HG03280 (cell line): ENCODE measurements around the gene NECAB3.

ENCODE experiments used
- ATAC-seq: cut with Tn5 transposase; IDR thresholded peaks from one replicate; pipeline ENCODE4 v1.9.1; 2021; ENCODE audit warnings: mild to moderate bottlenecking, moderate library complexity; ENCODE audit not compliant: unreplicated experiment

NECAB3 gene

DNA sequence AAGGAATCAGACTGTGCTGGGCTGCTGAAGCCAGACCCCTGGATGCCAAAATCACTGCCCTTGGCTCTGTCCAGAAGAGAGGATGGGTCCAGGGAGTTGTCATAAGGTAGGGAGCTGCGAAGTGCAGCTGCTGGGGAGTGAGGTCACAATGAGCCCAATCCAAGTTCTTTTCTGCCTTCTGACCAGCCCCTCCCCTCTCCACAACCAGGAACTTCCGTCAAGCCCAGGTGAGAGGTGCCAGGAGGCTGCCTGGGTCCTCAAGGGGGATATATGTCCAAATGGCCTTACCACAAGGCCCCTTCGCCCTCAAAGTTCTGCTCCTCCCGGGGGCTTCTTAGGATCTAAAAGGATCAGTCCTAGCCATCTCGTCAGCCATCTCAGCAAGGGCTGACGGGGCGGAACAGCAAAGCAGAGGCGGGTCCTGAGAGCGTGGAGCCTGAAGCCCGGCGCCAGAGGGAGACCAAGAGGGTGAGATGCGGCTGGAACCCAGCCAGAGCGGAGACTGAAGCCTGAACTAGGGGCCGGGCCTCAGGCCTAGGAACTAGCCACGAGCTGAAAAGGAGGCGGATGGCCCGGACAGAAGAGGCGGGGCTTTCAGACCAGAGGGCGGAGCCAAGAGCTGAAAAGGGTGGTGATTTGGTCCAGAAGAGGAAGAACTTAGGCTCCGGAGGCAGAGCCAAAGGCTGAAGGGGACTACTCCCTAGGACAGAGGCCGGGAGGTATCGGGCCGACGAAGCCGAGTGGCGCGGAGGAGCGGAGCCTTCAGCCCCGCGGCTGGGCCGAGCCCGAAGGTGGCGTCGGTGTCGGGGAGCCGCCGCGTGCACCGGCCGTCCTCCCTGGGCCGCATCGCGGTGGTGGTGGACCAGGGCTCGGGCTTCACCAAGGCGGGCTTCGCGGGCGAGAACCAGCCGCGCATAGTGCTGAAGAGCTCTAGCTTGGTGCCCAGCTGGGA, 7.7 kb downstream of the NECAB3 start, which contains the start of gene ACTL10:
Gene ACTL10 (plus strand): TSS at position 651 of the 952 bp plus-strand sequence. CDS start 555 bp downstream, outside the sequence.
- peak; percentile 62 for ATAC-seq

DNA sequence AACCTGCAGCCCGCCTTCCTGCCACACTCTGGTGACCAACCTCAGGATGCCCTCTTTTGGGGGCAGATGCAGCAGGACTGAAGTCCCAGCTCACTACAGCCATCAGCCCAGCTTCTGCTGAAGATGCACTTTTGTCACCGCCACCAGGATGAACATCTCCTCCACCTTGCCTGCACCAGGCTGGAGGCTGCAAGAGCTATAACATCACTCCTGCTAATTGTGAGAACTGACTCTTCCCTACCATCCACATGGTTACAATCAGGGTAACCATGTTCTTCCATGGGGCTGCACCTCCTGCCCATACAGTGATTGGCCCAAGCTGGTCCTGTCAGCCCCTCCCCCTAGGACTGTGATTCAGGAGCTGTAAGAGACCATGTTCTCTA, 9.5 kb downstream of the NECAB3 start:
- no peak for ATAC-seq

DNA sequence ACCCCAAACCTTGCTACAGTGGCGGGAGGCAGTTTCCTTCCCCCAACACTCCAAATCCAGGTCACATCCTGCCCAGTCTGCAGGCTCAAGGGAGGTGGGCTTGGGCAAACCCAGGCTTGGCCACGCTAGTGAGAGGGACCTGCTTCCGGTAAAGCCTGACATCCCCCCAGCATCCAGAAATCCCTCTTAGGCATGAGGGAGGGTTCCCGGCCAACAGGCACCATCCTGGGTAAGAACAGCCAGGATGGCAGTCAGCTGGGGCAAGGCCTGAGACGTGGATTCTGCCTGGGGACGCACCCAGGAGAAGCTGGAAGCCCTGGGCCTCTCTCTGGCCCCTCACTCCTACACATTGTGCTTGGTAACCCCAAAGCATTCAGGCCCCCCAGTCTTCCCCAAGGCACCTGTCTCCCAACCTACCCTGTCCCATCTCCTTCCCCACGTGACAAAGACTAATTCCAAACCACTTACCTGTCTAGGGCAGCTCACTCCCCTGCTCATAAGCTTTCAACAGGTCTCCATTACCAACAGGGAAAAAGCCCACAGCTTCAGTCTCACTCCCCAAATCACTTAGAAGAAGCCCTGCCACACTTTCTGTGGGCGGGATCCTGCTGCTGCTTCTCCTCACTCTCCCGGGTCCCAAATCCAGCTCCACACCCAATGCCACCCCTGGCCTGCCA, 10.0 kb downstream of the NECAB3 start:
- no peak for ATAC-seq

DNA sequence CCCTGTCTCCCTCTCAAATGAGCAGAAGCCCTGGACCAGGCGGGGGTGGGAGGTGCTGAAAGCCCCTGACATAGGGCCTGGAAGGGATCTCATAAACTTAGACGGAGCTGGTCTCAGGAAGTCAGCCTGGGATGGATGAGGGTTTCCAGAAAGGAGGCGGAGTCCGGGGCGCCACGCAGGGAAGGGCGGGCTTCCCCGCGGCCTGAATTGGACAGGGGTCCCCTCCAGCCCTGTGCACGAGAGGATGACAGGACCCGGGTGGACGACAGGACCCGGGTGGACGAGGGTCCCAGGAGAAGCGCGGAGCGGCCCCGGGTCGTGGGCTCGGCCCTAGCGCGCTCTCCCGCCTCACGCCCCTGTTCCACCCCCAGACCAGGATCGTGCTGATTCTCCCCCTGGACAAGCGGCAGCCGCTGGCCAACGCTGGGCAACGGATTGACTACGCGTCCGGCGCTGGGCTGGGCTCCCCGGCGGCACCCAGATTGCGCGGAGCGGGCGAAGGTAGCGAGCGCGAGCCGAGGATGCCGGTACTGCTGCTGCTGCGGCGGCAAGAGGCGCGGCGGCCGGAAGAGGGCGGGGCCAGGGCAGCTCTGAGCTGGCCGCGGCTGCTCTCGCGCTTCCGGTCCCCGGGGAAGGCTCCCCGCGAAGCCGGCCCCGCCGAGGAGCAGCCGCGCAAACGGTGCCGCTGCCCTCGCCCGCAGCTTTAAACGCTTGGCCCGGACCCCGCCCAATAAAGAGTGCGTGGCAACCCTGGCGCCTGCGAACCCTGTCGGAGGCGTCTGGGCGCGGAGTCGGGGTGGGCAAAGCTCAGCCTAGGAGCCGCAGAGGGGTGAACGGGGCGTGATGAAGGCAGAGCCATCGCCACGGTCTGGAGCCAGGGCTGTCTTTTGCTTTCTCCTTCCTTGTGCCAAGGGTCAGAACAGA, 10.8 kb downstream of the NECAB3 start:
- peak; percentile 56 for ATAC-seq

DNA sequence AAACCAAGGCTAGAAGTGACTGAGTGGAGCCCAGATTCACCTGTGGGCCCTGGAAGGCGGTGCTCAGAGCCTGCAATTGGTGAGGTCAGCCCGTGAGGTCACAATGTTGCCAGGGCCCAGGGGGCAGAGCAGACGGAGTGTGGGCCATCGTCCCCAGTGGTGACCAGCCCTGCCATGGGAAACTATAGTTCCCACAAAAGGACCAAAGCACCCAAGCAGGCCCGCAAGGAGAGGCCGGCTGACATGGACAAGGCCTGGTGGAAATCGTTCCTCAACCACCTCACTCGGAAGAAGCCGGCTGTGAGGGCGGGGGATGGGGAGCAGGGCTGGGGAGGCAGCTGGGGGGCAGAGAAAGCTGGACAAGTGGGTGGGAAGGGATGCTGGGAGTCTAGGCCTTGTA, 12.1 kb downstream of the NECAB3 start, which contains the start of gene C20orf144:
Gene C20orf144 (plus strand): TSS at position 156 of the 400 bp plus-strand sequence. CDS start 19 bp downstream, at position 175.
- ATAC-seq: no peak

DNA sequence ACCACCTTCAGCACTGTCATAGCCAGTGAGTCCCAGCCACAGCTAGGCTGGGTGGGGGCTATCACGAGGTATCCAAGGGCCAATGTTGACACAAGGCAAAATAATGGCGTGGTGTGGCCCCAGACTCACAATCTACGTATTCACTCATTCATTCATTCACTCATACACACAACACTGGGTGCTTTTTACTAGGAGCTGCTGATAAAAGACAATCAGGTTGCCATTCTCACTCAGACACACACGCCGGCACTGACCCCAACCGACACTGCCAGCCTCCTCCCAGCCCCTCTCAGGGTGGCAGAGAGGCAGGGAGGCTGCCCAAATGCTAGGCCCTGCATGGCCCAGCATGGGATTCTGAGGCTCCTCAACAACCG, 13.6 kb downstream of the NECAB3 start:
- no peak for ATAC-seq

DNA sequence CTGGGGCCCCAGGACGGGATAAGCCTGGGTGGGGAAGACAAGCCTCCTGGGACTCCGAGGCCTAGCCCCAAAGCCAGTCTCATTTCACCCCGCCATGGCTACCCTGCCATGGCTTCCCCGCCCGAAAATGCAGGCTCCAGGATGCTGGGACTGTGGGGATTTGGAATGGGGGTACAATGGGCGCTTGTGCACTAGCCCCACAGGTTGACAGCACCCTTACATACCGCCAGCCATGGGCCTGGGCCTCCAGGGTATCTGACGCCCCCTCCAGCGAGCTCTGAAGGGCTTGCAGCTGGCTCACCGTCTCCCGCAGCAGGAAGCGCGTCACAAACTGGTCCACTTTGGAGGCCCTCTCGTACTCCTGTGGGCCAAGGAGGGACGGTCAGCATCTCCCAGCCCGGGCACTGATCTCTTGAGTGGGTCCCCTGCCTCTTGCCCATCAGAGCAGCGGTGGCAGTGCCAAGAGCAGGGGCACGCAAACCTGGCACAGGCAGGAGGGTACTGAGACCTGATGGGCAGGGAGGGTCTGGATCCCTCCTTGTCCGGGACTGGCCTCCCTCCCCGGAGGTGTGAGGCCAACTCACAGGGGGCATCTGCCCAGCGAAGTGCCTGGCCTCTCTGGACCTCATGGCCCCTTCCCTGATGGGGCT, 14.1 kb downstream of the NECAB3 start:
- no peak for ATAC-seq

DNA sequence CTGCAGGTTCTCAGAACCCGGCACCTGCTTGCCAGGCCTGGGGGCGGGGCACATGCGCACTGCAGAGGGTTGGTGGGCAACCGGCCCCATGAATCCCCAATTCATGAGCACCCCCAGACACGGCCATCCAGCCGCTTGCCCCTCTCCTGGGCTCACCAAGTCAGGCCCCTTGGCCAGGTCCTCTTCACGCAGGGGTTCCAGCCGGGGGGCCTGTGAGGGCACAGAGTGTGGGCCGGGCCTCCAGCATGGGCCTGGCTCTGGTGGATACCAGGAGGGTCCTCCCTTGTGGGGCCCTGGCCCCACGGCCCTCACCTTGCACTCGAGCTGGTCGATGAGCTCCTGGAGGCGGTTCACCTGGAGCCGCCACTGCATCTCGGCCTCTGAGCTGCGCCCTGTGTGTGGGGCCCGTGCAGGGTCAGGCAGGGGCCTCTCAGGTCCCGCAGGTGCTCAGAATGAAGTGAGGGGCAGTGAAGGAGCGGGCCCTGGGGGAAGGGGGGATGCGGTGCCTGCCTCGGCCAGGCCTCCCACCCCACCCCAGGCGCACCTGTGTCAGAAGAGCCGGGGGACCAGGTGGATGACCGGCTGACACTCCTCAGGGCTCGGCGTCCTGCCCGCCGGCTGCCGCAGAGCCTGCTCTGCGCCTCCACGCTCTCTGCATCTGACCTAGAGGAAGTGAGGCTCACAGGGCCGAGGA, 14.7 kb downstream of the NECAB3 start:
- ATAC-seq: no peak

DNA sequence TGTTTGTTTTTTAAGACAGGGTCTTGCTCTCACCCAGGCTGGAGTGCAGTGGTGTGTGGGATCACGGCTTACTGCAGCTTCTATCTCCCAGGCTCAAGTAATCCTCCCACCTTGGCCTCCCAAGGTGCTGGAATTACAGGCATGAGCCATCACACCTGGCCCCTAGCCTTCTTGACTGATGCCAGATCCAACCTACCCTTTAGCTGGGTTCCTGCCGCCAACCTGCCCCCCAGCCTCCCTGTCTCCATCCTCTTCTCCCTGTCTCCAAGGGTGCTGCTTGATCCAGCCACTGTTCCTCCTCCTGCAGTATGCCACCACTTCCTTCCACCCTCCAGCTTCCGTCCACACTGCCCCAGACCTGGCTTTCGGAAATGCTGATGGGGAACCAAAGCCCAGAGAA, 15.3 kb downstream of the NECAB3 start:
- no peak for ATAC-seq

DNA sequence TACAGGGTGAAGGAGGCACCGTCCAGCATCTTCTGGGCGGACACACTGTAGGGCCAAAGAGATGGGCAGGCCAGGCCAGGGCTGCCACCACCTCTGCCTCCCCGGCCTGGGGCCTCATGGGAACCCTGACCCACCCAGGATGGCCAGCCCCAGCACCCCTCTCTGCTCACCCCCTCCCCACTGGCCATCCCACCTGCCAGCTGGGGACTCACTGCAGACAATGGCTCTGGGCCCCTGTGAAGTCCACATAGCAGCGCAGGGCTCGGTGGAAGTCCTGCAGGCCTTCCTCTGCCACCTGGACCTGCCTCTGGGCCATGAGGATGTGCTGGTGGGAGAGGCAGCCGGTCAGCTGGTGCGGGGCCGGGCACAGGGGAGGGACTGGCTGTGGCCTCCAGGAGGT, 15.7 kb downstream of the NECAB3 start:
- ATAC-seq: no peak

DNA sequence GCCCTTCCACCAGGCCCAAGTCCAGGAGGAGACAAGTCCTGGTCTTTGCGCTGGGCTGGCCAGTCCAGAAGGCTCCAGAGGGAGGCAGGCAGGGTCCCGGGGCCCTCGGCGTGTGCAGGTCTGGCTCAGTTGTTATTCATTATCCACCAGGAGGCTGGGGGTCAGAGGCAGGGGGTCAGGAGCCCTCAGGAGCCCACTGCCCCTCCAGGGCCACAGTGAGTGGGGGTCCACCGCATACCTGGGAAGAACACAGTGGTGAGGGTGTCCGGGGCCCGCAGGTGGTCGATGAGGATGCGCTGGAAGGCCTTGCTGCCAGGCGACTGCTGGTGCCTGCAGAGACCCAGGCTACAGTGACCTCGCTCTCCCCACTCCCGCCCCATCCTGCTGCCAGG, 16.5 kb downstream of the NECAB3 start:
- no peak for ATAC-seq

DNA sequence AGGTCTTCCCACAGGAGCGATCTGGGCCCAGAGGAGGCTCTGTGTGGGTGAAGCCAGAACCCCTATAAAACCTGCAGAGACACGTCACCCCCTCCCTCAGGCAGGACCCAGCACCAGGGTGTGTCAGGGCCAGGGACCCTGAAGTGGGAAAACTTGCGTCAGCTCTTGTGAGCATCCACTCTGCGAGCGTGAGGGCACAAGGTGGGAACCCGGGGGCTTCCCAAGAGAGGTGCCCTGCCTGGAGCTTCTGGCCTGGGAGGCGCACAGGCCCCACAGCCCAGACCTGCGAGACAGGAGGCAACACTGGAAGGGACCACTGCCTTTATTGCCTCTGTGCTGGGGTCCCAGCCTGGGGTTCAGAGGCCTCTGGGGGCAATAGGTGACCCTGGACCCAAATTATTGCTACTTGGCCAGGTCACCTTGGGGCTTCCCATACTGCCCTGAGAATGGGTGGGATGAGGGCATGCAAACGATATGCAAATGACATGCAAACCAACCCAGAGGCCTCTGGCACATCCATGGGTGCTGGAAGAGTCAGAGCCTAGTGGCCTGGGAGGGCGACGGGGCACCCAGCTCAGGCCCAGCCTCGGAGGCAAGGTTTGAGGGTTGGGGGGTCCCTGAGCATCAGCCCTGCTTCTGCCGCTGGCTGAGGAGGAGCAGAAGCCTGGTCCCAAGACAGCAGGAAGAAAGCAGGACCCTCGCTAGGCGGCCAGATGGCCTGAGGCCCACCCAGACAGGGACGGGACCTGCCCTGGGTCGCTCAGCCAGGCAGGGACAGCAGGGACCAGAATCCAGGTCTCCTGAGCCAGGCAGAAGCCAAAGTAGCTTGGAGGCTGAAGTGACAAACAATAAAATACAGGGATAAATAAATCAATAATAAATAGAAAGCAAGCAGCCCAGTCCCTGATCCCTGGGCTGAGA, 17.2 kb downstream of the NECAB3 start:
- no peak for ATAC-seq

DNA sequence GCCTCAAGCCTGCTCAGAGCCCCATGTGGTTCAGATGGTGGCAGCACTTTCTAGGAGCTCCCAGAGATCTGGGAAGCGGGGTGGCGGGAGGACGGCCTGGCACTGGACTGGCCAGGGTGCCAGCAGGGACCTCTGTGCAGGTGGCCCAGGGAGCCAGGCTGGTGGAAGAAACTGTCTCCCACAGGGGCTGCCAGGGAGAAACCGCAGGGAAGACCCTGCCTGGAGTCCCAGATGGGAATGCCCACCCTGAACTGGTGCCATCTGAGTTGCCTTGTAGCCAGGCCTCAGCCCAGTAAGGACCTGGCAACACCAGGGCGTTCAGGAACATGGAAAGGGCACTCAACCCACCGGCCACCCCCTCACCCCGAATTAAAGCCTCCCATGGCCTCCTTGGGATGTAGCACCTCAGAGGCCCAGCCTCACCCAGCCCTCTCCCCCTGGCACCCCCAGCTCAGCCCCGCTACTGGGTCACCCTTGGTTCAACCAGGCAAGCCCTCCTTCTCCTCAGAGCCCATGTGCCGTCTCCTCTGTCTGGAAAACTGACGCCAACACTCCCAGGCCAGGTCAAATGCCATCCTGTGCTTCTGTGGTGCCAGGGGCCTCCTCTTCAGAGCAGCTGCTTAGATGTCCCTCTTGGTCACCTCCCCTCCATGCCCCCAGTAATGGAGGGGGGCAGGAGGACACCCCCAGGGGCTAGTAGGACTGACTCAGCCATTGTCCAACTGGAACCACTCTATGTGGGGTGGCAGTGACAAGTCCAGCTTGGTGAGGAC, 18.0 kb downstream of the NECAB3 start:
- no peak for ATAC-seq

DNA sequence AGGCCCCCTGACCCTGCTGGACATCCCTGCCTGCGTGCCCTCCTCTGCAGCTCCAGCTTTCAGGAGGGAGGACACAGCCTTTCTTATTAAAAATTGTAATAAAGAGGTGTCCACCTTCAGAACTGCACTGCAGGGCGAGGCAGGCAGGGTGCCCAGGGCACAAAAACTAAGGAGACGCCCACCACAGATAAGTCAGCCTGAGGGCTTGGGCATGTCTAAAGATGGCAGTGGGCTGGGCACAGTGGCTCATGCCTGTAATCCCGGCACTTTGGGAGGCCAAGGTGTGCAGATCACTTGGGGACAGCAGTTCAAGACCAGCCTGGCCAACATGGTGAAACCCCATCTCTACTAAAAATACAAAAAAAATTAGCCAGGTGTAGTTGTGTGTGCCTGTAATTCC, 19.1 kb downstream of the NECAB3 start:
- no peak for ATAC-seq

DNA sequence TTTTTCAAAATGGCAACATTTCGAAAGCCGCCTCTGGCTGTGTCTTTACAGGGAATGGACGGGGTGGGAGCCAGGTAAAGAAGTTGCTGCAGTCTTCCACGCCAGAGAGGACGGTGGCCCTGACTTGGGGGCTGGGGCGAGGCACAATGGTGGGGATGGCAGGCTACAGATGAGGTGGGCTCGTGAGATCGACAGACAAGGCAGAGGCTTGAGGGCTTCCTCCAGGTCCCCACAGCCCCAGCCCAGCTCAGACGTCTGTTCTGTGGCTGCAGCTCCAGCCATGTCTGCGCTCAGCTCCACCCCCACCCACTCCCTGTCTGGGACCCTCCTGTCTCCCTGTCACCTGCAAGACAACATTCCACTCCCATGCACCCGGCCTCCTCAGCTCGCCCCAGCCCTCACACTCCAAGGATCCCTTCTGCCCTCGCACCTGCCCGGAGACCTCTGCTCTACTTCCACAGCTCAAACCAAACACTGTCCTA, 19.5 kb downstream of the NECAB3 start:
- no peak for ATAC-seq

DNA sequence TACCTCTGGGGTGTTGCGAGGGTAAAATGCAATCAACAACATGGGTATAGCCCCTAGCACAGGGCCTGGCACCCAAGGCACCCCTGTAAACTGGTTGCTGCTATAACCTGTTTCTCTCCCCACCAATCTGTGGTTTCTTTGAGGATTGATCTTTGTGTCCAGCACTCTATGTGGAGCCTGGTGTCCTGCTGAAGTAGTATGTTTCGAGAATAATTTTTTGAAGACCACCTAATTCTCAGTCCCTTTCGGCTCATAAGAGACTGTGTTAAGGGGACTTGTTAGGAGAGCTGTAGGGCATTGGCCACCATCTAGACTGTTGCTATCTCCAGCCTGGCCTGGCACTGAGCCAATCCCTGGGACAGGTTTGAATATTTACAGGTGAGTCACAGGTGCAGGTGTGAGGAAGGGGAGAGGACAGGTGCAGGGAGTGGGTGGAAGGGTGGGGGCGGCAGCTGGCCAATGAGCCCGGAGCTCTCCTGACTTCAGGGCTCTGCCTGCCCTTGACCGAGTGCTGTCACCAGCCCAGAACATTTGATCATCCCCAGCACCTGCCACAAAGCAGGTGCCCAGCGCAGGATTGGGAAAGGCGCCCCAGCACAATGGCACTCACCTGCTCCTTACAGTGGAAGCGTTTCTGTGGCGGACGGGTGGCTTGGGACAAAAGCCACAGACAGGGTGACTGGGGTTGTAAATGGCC, 20.2 kb downstream of the NECAB3 start:
- no peak for ATAC-seq

DNA sequence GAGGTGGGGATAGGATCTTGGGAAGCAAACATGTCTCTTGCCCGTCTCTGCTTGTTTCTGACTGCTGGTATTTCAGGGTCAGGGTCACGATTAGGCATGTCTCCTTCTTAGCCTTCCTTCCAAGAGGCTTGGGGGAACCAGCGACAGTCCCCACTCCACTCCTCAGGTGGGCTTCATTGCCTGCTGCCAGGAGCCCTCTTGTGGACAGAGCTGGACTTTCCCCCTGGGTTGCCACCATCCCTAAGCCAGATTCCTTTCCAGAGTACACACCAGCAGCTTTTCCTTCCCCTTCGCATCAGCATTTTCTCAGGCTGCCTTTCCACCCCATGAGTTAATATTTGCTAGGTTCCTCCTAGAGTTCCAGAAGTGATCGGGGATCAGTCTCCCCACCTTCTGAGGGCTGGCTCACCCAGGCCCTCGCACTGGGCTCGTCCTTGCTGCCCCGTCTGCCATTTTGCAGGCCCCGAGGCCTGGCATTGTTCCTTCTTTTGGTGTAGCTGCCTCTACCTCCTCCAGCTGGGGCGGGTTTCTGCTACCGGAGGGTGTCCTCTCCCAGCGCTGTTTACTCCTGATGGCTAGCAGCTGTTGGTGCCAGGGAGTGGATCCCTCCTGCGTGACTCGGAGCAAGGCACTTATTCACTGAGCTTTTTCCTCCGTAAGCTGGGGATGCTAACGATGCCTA, 20.9 kb downstream of the NECAB3 start:
- ATAC-seq: no peak
